DOHH2 (cell line): ENCODE data around the gene NBEAL1.
"Not testable (repeated sequence)": the region's sequence is repeated elsewhere in the genome, so short reads cannot be mapped to it uniquely, and the experiment has no call there.

Experiments used
- H3F3A ChIP-seq: fragments of 200-600 bp; sonication (generic), shearing (Covaris generic); 2 replicates; pipeline ENCODE4 v1.6.0; 2016; ENCODE audit warnings: antibody characterized with exemption, mild to moderate bottlenecking; ENCODE audit not compliant: control insufficient read depth, insufficient read depth
- H3K27ac ChIP-seq: fragments of 200-600 bp; sonication (generic); 2 replicates; pipeline ENCODE4 v1.5.1; 2014; ENCODE audit warnings: low read depth, mild to moderate bottlenecking, low read length, moderate library complexity
- H3K27me3 ChIP-seq: fragments of 200-600 bp; sonication (generic); 2 replicates; pipeline ENCODE4 v1.6.1; 2014; ENCODE audit warnings: mild to moderate bottlenecking, low read length, mixed read lengths; ENCODE audit not compliant: control insufficient read depth
- H3K36me3 ChIP-seq: fragments of 200-600 bp; sonication (generic); 2 replicates; pipeline ENCODE4 v1.6.1; 2014; ENCODE audit warnings: mild to moderate bottlenecking, low read length, moderate library complexity, mixed read lengths; ENCODE audit not compliant: control insufficient read depth
- H3K4me1 ChIP-seq: fragments of 200-600 bp; sonication (generic); 2 replicates; pipeline ENCODE4 v1.6.1; 2014; ENCODE audit warnings: mild to moderate bottlenecking, low read length, mixed read lengths; ENCODE audit not compliant: control insufficient read depth
- H3K4me2 ChIP-seq: fragments of 200-600 bp; sonication (generic); 2 replicates; pipeline ENCODE4 v1.6.0; 2014; ENCODE audit warnings: mild to moderate bottlenecking, low read length, moderate library complexity
- H3K4me3 ChIP-seq: fragments of 200-600 bp; sonication (generic); 2 replicates; pipeline ENCODE4 v1.5.1; 2014; ENCODE audit warnings: mild to moderate bottlenecking, low read length, mixed read lengths
- H3K79me2 ChIP-seq: fragments of 200-600 bp; sonication (generic); 2 replicates; pipeline ENCODE4 v1.6.1; 2014; ENCODE audit warnings: mild to moderate bottlenecking, low read length, mixed read lengths; ENCODE audit not compliant: control insufficient read depth
- H3K9me2 ChIP-seq: fragments of 200-600 bp; sonication (generic); replicated peaks from 2 replicates; pipeline ENCODE4 v1.6.1; 2014; ENCODE audit warnings: mild to moderate bottlenecking, low read length, mixed read lengths; ENCODE audit not compliant: control insufficient read depth
- H3K9me3 ChIP-seq: fragments of 200-600 bp; sonication (generic); 2 replicates; pipeline ENCODE4 v1.6.1; 2014; ENCODE audit warnings: antibody characterized with exemption, low read length, mixed read lengths; ENCODE audit not compliant: control insufficient read depth, insufficient read depth
- H4K20me1 ChIP-seq: fragments of 200-600 bp; sonication (generic); 2 replicates; pipeline ENCODE4 v1.6.0; 2014; ENCODE audit warnings: low read depth, mild to moderate bottlenecking, antibody characterized with exemption, low read length, moderate library complexity; ENCODE audit not compliant: control insufficient read depth, insufficient read depth
- EZH2phosphoT487 ChIP-seq: fragments of 200-600 bp; sonication (generic); IDR thresholded peaks from 2 replicates; pipeline ENCODE4 v1.6.1; 2017; ENCODE audit warnings: borderline replicate concordance, mild to moderate bottlenecking, antibody characterized with exemption, low read length, moderate library complexity, mixed read lengths
- TF ChIP-seq, protein P1 (sequence below): fragments of 200-600 bp; sonication (generic); IDR thresholded peaks from one replicate; pipeline ENCODE4 v1.5.1; 2014; ENCODE audit warnings: antibody characterized with exemption, mild to moderate bottlenecking, low read depth, low read length; ENCODE audit not compliant: poor library complexity, severe bottlenecking

NBEAL1 gene

DNA sequence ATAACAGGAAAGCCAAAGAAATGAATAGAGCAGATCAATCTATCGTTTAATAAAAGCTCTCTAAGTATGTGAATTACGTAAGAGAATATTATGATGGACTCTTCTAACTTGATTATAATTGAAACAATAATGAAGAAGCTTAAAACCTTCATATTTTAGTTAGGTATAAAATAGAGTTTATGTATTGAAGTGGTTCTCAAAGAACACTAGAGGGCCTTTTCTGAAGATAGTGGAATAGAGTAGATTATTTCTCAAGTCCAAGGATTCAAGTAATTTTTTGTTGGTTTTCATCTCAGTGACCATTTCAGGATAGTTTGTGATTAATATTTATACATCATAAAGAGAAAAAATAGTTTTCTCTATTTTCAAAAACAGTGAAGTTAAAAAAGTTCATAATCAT, 97.7 kb downstream of the NBEAL1 start:
- H3F3A ChIP-seq = no peaks in the 10 kb centered on the region
- no peaks in the 10 kb centered on the region for H3K27me3 ChIP-seq
- TF ChIP-seq EZH2phosphoT487 = no peak
- TF ChIP-seq, protein P1, sequence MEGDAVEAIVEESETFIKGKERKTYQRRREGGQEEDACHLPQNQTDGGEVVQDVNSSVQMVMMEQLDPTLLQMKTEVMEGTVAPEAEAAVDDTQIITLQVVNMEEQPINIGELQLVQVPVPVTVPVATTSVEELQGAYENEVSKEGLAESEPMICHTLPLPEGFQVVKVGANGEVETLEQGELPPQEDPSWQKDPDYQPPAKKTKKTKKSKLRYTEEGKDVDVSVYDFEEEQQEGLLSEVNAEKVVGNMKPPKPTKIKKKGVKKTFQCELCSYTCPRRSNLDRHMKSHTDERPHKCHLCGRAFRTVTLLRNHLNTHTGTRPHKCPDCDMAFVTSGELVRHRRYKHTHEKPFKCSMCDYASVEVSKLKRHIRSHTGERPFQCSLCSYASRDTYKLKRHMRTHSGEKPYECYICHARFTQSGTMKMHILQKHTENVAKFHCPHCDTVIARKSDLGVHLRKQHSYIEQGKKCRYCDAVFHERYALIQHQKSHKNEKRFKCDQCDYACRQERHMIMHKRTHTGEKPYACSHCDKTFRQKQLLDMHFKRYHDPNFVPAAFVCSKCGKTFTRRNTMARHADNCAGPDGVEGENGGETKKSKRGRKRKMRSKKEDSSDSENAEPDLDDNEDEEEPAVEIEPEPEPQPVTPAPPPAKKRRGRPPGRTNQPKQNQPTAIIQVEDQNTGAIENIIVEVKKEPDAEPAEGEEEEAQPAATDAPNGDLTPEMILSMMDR = no peak
- no peaks in the 10 kb centered on the region for H3K79me2 ChIP-seq
- H3K4me3 ChIP-seq = no peak overlapping the region
- no peaks in the 10 kb centered on the region for H3K9me3 ChIP-seq
- H3K4me1 ChIP-seq = no peaks in the 10 kb centered on the region
- no peak overlapping the region for H3K27ac ChIP-seq
- H3K9me2 ChIP-seq = no peaks in the 10 kb centered on the region
- no peaks in the 10 kb centered on the region for H4K20me1 ChIP-seq
- no peaks in the 10 kb centered on the region for H3K36me3 ChIP-seq
- no peak overlapping the region for H3K4me2 ChIP-seq

DNA sequence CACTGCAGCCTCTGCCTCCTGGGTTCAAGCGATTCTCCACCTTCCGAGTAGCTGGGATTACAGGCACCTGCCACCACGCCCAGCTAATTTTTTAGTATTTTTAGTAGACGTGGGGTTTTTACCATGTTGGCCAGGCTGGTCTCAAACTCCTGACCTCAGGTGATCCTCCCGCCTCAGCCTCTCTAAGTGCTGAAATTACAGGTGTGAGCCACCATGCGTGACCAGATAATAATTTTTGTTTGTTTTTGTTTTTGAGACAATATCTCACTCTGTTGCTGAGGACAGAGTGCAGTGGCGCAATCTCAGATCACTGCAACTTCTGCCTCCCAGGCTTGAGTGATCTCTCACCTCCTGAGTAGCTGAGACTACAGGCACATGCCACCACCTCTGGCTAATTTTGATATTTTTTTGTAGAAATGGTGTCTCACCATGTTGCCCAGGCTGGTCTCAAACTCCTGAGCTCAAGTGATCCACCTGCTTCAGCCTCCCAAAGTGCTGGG, 100.6 kb downstream of the NBEAL1 start:
- H3K4me1 ChIP-seq, H3K4me2 ChIP-seq, H3K27ac ChIP-seq, H3F3A ChIP-seq, H3K9me2 ChIP-seq, H4K20me1 ChIP-seq, H3K79me2 ChIP-seq, H3K36me3 ChIP-seq, H3K4me3 ChIP-seq, H3K9me3 ChIP-seq, H3K27me3 ChIP-seq: not testable (repeated sequence)

DNA sequence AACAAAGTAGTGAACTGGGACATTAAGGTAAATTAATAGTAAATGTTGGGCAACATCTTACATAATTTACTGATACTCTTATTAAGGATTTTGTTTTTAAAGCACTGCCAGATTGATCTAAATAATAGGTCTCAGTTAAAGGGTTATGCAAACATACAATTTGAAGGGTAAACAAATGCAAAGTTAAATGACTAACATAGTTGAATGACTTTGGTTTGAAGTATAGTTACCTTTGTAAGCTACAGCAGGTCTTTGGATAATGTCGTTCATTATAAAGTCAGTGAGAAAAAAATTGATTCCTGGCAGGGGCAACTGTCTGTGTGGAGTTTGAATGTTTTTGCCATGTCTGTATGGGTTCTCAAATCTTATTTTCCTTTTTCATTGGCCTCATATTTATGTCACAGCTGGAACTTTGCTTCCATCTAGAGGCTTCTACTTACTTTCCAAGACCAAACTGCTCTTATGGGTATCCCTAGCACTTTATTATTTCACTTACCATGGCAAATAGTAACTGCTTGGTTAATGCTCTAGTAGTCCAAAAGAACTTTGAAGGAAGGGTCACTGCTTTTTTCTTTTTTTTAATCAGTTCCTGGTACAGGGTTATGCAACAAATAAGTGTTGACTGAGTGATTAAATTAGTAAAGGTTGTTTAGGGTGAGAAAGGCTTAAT, 107.8 kb downstream of the NBEAL1 start:
- TF ChIP-seq, protein P1 = peak; percentile 19
- TF ChIP-seq EZH2phosphoT487 = no peak
- H3K4me1 ChIP-seq = no peaks in the 10 kb centered on the region
- H3K36me3 ChIP-seq = no peaks in the 10 kb centered on the region
- H3K27ac ChIP-seq = no peak overlapping the region
- no peak overlapping the region for H3K4me2 ChIP-seq
- H3K4me3 ChIP-seq = no peak overlapping the region
- H3K27me3 ChIP-seq = no peaks in the 10 kb centered on the region
- H3K9me3 ChIP-seq = no peaks in the 10 kb centered on the region
- no peaks in the 10 kb centered on the region for H4K20me1 ChIP-seq
- no peaks in the 10 kb centered on the region for H3F3A ChIP-seq
- no peaks in the 10 kb centered on the region for H3K9me2 ChIP-seq
- H3K79me2 ChIP-seq = no peaks in the 10 kb centered on the region

DNA sequence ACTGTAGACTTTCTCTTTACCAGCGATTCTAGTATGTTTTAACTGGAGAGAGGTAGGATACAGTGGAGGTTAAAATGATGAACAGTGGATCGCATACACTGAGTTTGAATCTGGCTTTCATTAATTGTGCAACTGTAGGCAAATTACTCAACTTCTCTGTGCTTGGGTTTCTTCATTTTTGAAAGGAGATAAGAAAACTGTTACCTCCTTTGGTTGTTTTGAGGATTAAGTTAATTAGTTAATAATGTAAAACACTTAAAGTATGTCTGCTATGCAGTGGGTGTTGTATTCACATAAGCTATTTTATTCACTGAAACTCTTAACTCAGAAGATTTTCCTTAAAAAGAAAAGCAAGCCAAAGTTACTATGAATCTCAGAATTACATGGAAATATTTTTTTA, 112.3 kb downstream of the NBEAL1 start:
- H3K9me3 ChIP-seq = no peaks in the 10 kb centered on the region
- TF ChIP-seq, protein P1 = no peak
- TF ChIP-seq EZH2phosphoT487 = no peak
- H3K36me3 ChIP-seq = no peaks in the 10 kb centered on the region
- no peaks in the 10 kb centered on the region for H3K9me2 ChIP-seq
- H3K4me1 ChIP-seq = no peaks in the 10 kb centered on the region
- H3K27ac ChIP-seq = no peak overlapping the region
- H3K79me2 ChIP-seq = no peaks in the 10 kb centered on the region
- H3K4me2 ChIP-seq = no peak overlapping the region
- H3K27me3 ChIP-seq = no peaks in the 10 kb centered on the region
- no peaks in the 10 kb centered on the region for H3F3A ChIP-seq
- H4K20me1 ChIP-seq = no peaks in the 10 kb centered on the region
- H3K4me3 ChIP-seq = no peak overlapping the region
